CD14-positive monocyte (primary cell): ENCODE data around the gene UBE3D. TPM values are rescaled to one million over a fixed set of nuclear protein-coding genes. Genes with fewer than 3 reads are reported as not detected.

Experiments used
- DNase-seq, 3 donors: peaks; one replicate each; pipeline ENCODE4 v3.0.0-alpha.2; 2011 to 2022
- H2AFZ ChIP-seq: 2 replicates; pipeline ENCODE4 v1.6.0; 2012; ENCODE audit warnings: mild to moderate bottlenecking, low read depth, low read length, inconsistent platforms; ENCODE audit not compliant: insufficient read depth, poor library complexity, severe bottlenecking
- H3K27ac ChIP-seq, 2 donors: 1 replicate in 1 of 2; 2 replicates in 1 of 2; pipeline ENCODE4 v1.5.1; 2012 to 2013; ENCODE audit warnings: low read length in 2 of 2, control low read depth in 1 of 2, inconsistent platforms in 1 of 2, low read depth in 1 of 2, mild to moderate bottlenecking in 1 of 2
- H3K27me3 ChIP-seq, 2 donors: one replicate each; pipeline versions ENCODE4 v1.6.0 to v1.6.1; 2011 to 2013; ENCODE audit warnings: low read length in 2 of 2; ENCODE audit not compliant: control insufficient read depth in 2 of 2, insufficient read depth in 2 of 2
- H3K36me3 ChIP-seq, 2 donors: replicated peaks in 1 of 2; 1 replicate in 1 of 2; 2 replicates in 1 of 2; pipeline versions ENCODE4 v1.5.1 to v1.6.1; 2012 to 2013; ENCODE audit warnings: low read length in 2 of 2, control low read depth in 1 of 2, inconsistent platforms in 1 of 2, mild to moderate bottlenecking in 1 of 2; ENCODE audit not compliant: insufficient read depth in 2 of 2, control insufficient read depth in 1 of 2
- H3K4me1 ChIP-seq, 2 donors: 1 replicate in 1 of 2; 2 replicates in 1 of 2; pipeline versions ENCODE4 v1.5.1 to v1.6.1; 2012 to 2013; ENCODE audit warnings: low read length in 2 of 2, control low read depth in 1 of 2, inconsistent platforms in 1 of 2, mild to moderate bottlenecking in 1 of 2, moderate library complexity in 1 of 2; ENCODE audit not compliant: insufficient read depth in 2 of 2, control insufficient read depth in 1 of 2
- H3K4me2 ChIP-seq: replicated peaks from 2 replicates; pipeline ENCODE3; 2012; ENCODE audit warnings: low read length, moderate library complexity, mild to moderate bottlenecking; ENCODE audit not compliant: poor library complexity, severe bottlenecking; ENCODE audit errors: extremely low read depth
- H3K4me3 ChIP-seq, 3 experiments: fragments of 200-600 bp in 1 of 3; sonication (generic) in 1 of 3; replicated peaks in 1 of 3; 1 replicate in 2 of 3; 2 replicates in 1 of 3; pipeline ENCODE4 v1.5.1; 2011 to 2013; ENCODE audit warnings: low read length in 3 of 3, mild to moderate bottlenecking in 3 of 3, control low read depth in 2 of 3, low read depth in 2 of 3, inconsistent platforms in 1 of 3, moderate library complexity in 1 of 3
- H3K79me2 ChIP-seq: 2 replicates; pipeline ENCODE4 v1.6.0; 2012; ENCODE audit warnings: mild to moderate bottlenecking, control low read depth, inconsistent platforms, low read length, moderate library complexity; ENCODE audit not compliant: insufficient read depth
- H3K9ac ChIP-seq: 2 replicates; pipeline ENCODE4 v1.6.0; 2017; ENCODE audit warnings: low read length, mild to moderate bottlenecking; ENCODE audit not compliant: insufficient read depth, poor library complexity, severe bottlenecking
- H3K9me3 ChIP-seq, 2 donors: replicated peaks in 1 of 2; 1 replicate in 1 of 2; 2 replicates in 1 of 2; pipeline versions ENCODE4 v1.5.1 to v1.6.1; 2012 to 2013; ENCODE audit warnings: low read length in 2 of 2, control low read depth in 1 of 2; ENCODE audit not compliant: control insufficient read depth in 1 of 2, insufficient read depth in 1 of 2
- H4K20me1 ChIP-seq: 2 replicates; pipeline ENCODE4 v1.6.0; 2012; ENCODE audit warnings: mild to moderate bottlenecking, low read length, control low read depth, moderate library complexity; ENCODE audit not compliant: insufficient read depth
- H3K27ac Mint-ChIP-seq, 7 donors: one replicate each; pipeline ENCODE4 v1.8.0; 2020; ENCODE audit warnings: mild to moderate bottlenecking in 7 of 7, mixed read lengths in 7 of 7, moderate library complexity in 6 of 7, inconsistent platforms in 2 of 7
- H3K27me3 Mint-ChIP-seq, 3 donors: one replicate each; pipeline ENCODE4 v1.8.0; 2021 to 2022; ENCODE audit warnings: low read depth in 3 of 3, mild to moderate bottlenecking in 3 of 3, mixed read lengths in 3 of 3, moderate library complexity in 3 of 3, inconsistent platforms in 1 of 3
- H3K36me3 Mint-ChIP-seq, 2 donors: one replicate each; pipeline ENCODE4 v1.8.0; 2020; ENCODE audit warnings: mixed read lengths in 2 of 2, inconsistent platforms in 1 of 2, mild to moderate bottlenecking in 1 of 2
- H3K4me1 Mint-ChIP-seq: one replicate; pipeline ENCODE4 v1.8.0; 2020; ENCODE audit warnings: mild to moderate bottlenecking, mixed read lengths
- H3K4me3 Mint-ChIP-seq, 2 donors: one replicate each; pipeline ENCODE4 v1.8.0; 2020; ENCODE audit warnings: mild to moderate bottlenecking in 2 of 2, mixed read lengths in 2 of 2, moderate library complexity in 1 of 2
- H3K9me3 Mint-ChIP-seq, 7 donors: one replicate each; pipeline ENCODE4 v1.8.0; 2020 to 2022; ENCODE audit warnings: mixed read lengths in 7 of 7, mild to moderate bottlenecking in 6 of 7, moderate library complexity in 6 of 7, inconsistent platforms in 2 of 7
- CTCF ChIP-seq: fragments of 200-600 bp; IDR thresholded peaks from one replicate; pipeline ENCODE4 v1.8.0; 2022; ENCODE audit warnings: antibody characterized with exemption, mild to moderate bottlenecking
- WGBS: methylation state at CpG from one replicate; pipeline ENCODE4 v1.1.5; 2013; ENCODE audit warnings: missing lambda C conversion rate; ENCODE audit not compliant: insufficient coverage; 5-methylcytosine and 5-hydroxymethylcytosine counted together
- intact Hi-C, 2 donors: fragments of 100-400 bp; cut with micrococcal nuclease; formaldehyde crosslinking; loops; one replicate each; pipeline versions ENCODE4 v1.15.0 to v1.15.1; 2023
- polyA plus RNA-seq, 3 donors: library from polyadenylated mRNA; depleted of rRNA in 1 of 3; unstranded in 2 of 3; stranded (reverse) in 1 of 3; fragments of 300-500 nt in 2 of 3; fragments of >200 nt in 1 of 3; fragmentation: Illumina TruSeq in 2 of 3; gene quantifications; 1 replicate in 2 of 3; 2 replicates in 1 of 3; pipeline ENCODE4 v1.2.3, GENCODE V29; 2012 to 2021

Gene UBE3D
- polyA plus RNA-seq, 3 donors = 0.61 to 1.7 (median 1.1) TPM

GRCh38 chr6:83092756-83093399 is 27.2 kb upstream of the UBE3D start:
- Mint-ChIP-seq H3K27me3 (no peaks in the 10 kb centered on the region), H3K27ac (no peak overlapping the region), H3K4me1 (peaks cover 7% of the 10 kb centered on the region), H3K4me3 (no peak overlapping the region), H3K36me3 (peaks cover 10% of the 10 kb centered on the region in 2 donors), H3K9me3 (peaks cover 0 to 7% (median 4%) of the 10 kb centered on the region in 7 donors)
- peaks cover 17% of the 10 kb centered on the region for H4K20me1 ChIP-seq
- no peak overlapping the region for H2AFZ ChIP-seq
- no peak for DNase-seq
- no peaks in the 10 kb centered on the region for H3K27me3 ChIP-seq
- H3K9me3 ChIP-seq = no peaks in the 10 kb centered on the region
- intact Hi-C loops = no loop called here
- peaks cover 12% of the 10 kb centered on the region for H3K79me2 ChIP-seq
- no CpG with 5 or more reads among the region's 3 CpGs for WGBS
- H3K36me3 ChIP-seq = peaks cover 0 to under 1% of the 10 kb centered on the region in 2 donors
- no peak overlapping the region for H3K4me2 ChIP-seq
- peaks cover 6 to 10% of the 10 kb centered on the region in 2 donors for H3K4me1 ChIP-seq
- H3K9ac ChIP-seq = no peak overlapping the region
- H3K27ac ChIP-seq = peak overlapping the region in 1 of 2 donors; percentile 11
- TF ChIP-seq CTCF = no peak
- no peak overlapping the region for H3K4me3 ChIP-seq

- peaks cover 0 to 2% (median 0%) of the 10 kb centered on the region in 3 donors for H3K27me3 Mint-ChIP-seq
- DNase-seq = no peak
- no peaks in the 10 kb centered on the region for H3K9me3 ChIP-seq
- H3K9ac ChIP-seq = no peak overlapping the region
- H3K36me3 ChIP-seq = no peaks in the 10 kb centered on the region
- H3K4me1 ChIP-seq = no peaks in the 10 kb centered on the region
- no peak overlapping the region for H3K4me3 Mint-ChIP-seq
- no peak overlapping the region for H2AFZ ChIP-seq
- H3K79me2 ChIP-seq = peaks cover 3% of the 10 kb centered on the region
- peak overlapping the region in 2 of 7 donors; percentile 15 to 26 for H3K27ac Mint-ChIP-seq
- H3K36me3 Mint-ChIP-seq = peaks cover 16 to 23% of the 10 kb centered on the region in 2 donors
- H3K4me3 ChIP-seq = no peak overlapping the region
- H3K4me2 ChIP-seq = no peak overlapping the region
- no peak overlapping the region for H3K27ac ChIP-seq
- peaks cover 0 to 8% (median 4%) of the 10 kb centered on the region in 7 donors for H3K9me3 Mint-ChIP-seq
- no peaks in the 10 kb centered on the region for H3K27me3 ChIP-seq
- intact Hi-C loops = no loop called here
- TF ChIP-seq CTCF = no peak
- peaks cover 26% of the 10 kb centered on the region for H4K20me1 ChIP-seq
- WGBS = 94% methylated on average over 2 of the region's 2 CpGs
- peaks cover 8% of the 10 kb centered on the region for H3K4me1 Mint-ChIP-seq
These were observed 21.1 kb upstream of the UBE3D start for GRCh38 chr6:83086751-83087150.
